ENCODE measurements around the gene MIX23.

Gene MIX23

GRCh38 chr3:122382888-122383666 is at the start of gene MIX23:
Gene MIX23, minus strand, starts transcription at chr3:122383231. Its CDS starts 7 bp downstream, at chr3:122383224.
- intact Hi-C loops (cut with DNase I), result no loop called here
- peak; percentile 79 to 95 (median 89) for DNase-seq

- DNase-seq, result no peak
- intact Hi-C loops (cut with DNase I), result no loop called here
Observed at GRCh38 chr3:122430371-122430770, 47.3 kb upstream of the MIX23 start.

GRCh38 chr3:122427857-122428471 is 44.9 kb upstream of the MIX23 start:
- no peak for DNase-seq
- intact Hi-C loops (cut with DNase I), result no loop called here

- intact Hi-C loops (cut with DNase I), result no loop called here
- DNase-seq, result no peak
Observed at GRCh38 chr3:122421836-122422235, 38.8 kb upstream of the MIX23 start.

- intact Hi-C loops (cut with DNase I), result no loop called here
- DNase-seq, result no peak
Observed at GRCh38 chr3:122421101-122421500, 38.1 kb upstream of the MIX23 start.

GRCh38 chr3:122416966-122417365 is 33.9 kb upstream of the MIX23 start:
- DNase-seq, result no peak
- intact Hi-C loops (cut with DNase I), result loop anchor here (2.0 kb wide), 1 partner anchor 98 kb away; the partner anchor contains the start of gene KPNA1

- DNase-seq, result peak; percentile 93 to 99 (median 97)
- intact Hi-C loops (cut with DNase I), result loop anchor here (2.0 kb wide), 1 partner anchor 99 kb away; the partner anchor contains the start of gene KPNA1
Observed at GRCh38 chr3:122415762-122416654, 33.0 kb upstream of the MIX23 start, which contains the start of gene WDR5B. Gene WDR5B, minus strand, starts transcription at chr3:122416062. Its CDS starts 534 bp downstream, at chr3:122415528.

- intact Hi-C loops (cut with DNase I), result no loop called here
- DNase-seq, result peak in 23 of 42 donors; percentile 6 to 60 (median 31)
Observed at GRCh38 chr3:122415104-122415744, 32.2 kb upstream of the MIX23 start.

- intact Hi-C loops (cut with DNase I), result no loop called here
- DNase-seq, result no peak
Observed at GRCh38 chr3:122414391-122414790, 31.4 kb upstream of the MIX23 start.

GRCh38 chr3:122410639-122411038 is 27.6 kb upstream of the MIX23 start:
- no peak for DNase-seq
- intact Hi-C loops (cut with DNase I), result no loop called here

GRCh38 chr3:122410111-122410510 is 27.1 kb upstream of the MIX23 start:
- intact Hi-C loops (cut with DNase I), result no loop called here

GRCh38 chr3:122409446-122409845 is 26.4 kb upstream of the MIX23 start:
- DNase-seq, result no peak
- intact Hi-C loops (cut with DNase I), result no loop called here

More at GRCh38 chr3:122410111-122410510, 27.1 kb upstream of the MIX23 start:
- DNase-seq, result no peak

GRCh38 chr3:122407946-122408345 is 24.9 kb upstream of the MIX23 start:
- intact Hi-C loops (cut with DNase I), result no loop called here
- DNase-seq, result no peak

- no peak for DNase-seq
- intact Hi-C loops (cut with DNase I), result no loop called here
Observed at GRCh38 chr3:122406198-122406597, 23.2 kb upstream of the MIX23 start.

GRCh38 chr3:122405015-122405414 is 22.0 kb upstream of the MIX23 start:
- DNase-seq, result no peak
- intact Hi-C loops (cut with DNase I), result no loop called here

- intact Hi-C loops (cut with DNase I), result no loop called here
- DNase-seq, result no peak
Observed at GRCh38 chr3:122403489-122403888, 20.5 kb upstream of the MIX23 start.

- DNase-seq, result no peak
- intact Hi-C loops (cut with DNase I), result no loop called here
Observed at GRCh38 chr3:122398920-122399319, 15.9 kb upstream of the MIX23 start.

GRCh38 chr3:122397201-122397600 is 14.2 kb upstream of the MIX23 start:
- DNase-seq, result peak in 11 of 42 donors; percentile 2 to 60 (median 32)
- intact Hi-C loops (cut with DNase I), result no loop called here

GRCh38 chr3:122396511-122396910 is 13.5 kb upstream of the MIX23 start:
- intact Hi-C loops (cut with DNase I), result no loop called here

More at GRCh38 chr3:122396511-122396910, 13.5 kb upstream of the MIX23 start:
- DNase-seq, result no peak
